GM19452 (cell line): ENCODE measurements around the gene TNIK.

Experiments
- ATAC-seq: cut with Tn5 transposase; IDR thresholded peaks from one replicate; pipeline ENCODE4 v1.9.1; 2021; ENCODE audit not compliant: unreplicated experiment

The TNIK gene

GRCh38 chr3:171236265-171237008 is 223.8 kb downstream of the TNIK start:
- ATAC-seq, result no peak

- no peak for ATAC-seq
Observed at GRCh38 chr3:171234298-171235010, 225.8 kb downstream of the TNIK start.

- no peak for ATAC-seq
Observed at GRCh38 chr3:171231361-171231760, 228.8 kb downstream of the TNIK start.

- no peak for ATAC-seq
Observed at GRCh38 chr3:171230865-171231264, 229.3 kb downstream of the TNIK start.

GRCh38 chr3:171229173-171229572 is 231.0 kb downstream of the TNIK start:
- no peak for ATAC-seq

GRCh38 chr3:171228240-171228639 is 232.0 kb downstream of the TNIK start:
- ATAC-seq, result no peak

GRCh38 chr3:171227828-171228227 is 232.4 kb downstream of the TNIK start:
- no peak for ATAC-seq

GRCh38 chr3:171227359-171227758 is 232.8 kb downstream of the TNIK start:
- ATAC-seq, result no peak

GRCh38 chr3:171226794-171227193 is 233.4 kb downstream of the TNIK start:
- no peak for ATAC-seq

GRCh38 chr3:171225708-171226107 is 234.5 kb downstream of the TNIK start:
- ATAC-seq, result no peak

- peak; percentile 66 for ATAC-seq
Observed at GRCh38 chr3:171225165-171225564, 235.0 kb downstream of the TNIK start.

GRCh38 chr3:171223396-171223795 is 236.8 kb downstream of the TNIK start:
- ATAC-seq, result no peak

- no peak for ATAC-seq
Observed at GRCh38 chr3:171222995-171223394, 237.2 kb downstream of the TNIK start.

GRCh38 chr3:171221597-171221996 is 238.6 kb downstream of the TNIK start:
- no peak for ATAC-seq

GRCh38 chr3:171221104-171221503 is 239.1 kb downstream of the TNIK start:
- ATAC-seq, result no peak

GRCh38 chr3:171219258-171219657 is 240.9 kb downstream of the TNIK start:
- no peak for ATAC-seq

- no peak for ATAC-seq
Observed at GRCh38 chr3:171218069-171218468, 242.1 kb downstream of the TNIK start.

- no peak for ATAC-seq
Observed at GRCh38 chr3:171213907-171214306, 246.3 kb downstream of the TNIK start.

GRCh38 chr3:171213178-171213577 is 247.0 kb downstream of the TNIK start:
- ATAC-seq, result no peak

- ATAC-seq, result no peak
Observed at GRCh38 chr3:171212648-171213047, 247.6 kb downstream of the TNIK start.

- peak; percentile 78 for ATAC-seq
Observed at GRCh38 chr3:171206283-171206682, 253.9 kb downstream of the TNIK start.

- ATAC-seq, result no peak
Observed at GRCh38 chr3:171204942-171205341, 255.3 kb downstream of the TNIK start.
